Fibroblast of peridontal ligament (primary cell): ENCODE data around the gene UNC93B1.

Source experiments
- DNase-seq: peaks from one replicate; pipeline ENCODE4 v3.0.0-alpha.2; 2010; ENCODE audit errors: extremely low read depth

UNC93B1 gene

DNA sequence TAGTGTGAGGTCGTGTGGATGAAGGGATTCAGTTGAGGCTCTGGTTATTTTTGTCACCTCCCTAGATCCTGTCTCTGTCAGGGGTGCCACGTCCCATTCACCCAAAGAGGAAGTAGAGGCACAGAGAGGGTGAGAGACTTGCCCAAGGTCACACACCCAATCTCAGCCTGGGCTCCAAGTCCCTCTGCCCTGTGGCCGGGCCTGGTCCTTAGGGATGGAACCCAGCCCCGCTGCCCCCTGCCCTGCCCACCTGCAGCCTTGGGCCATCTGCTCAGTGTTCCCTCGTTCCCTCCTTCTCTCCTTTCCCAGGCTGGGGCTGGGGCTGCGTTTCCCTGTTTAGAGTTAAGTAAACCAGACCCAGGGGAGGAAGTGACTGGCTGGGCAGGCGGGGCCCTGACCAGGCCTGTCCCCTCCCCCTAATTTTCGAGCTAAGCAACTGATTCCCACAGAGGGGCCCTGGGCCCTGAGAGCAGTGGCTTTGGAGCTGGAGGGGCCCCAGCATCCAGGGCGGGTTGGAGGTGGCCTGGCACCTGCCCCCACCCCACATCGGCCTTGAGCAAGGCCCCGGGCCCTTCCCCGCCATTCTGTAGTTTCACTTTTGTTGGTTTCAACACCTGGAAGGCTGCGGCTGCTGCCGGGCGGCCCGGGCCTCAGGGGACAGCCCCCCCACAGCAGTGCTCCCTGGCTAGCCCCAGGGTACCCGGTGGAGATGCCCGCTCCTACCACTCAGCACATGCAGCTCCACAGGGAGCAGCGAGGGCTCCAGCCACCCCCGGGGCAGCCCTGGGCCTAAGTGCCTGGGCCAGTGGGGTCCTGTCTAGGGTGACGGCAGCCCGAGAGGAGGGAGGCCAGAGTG lies 36.4 kb upstream of the UNC93B1 start:
- peak; percentile 66 for DNase-seq

DNA sequence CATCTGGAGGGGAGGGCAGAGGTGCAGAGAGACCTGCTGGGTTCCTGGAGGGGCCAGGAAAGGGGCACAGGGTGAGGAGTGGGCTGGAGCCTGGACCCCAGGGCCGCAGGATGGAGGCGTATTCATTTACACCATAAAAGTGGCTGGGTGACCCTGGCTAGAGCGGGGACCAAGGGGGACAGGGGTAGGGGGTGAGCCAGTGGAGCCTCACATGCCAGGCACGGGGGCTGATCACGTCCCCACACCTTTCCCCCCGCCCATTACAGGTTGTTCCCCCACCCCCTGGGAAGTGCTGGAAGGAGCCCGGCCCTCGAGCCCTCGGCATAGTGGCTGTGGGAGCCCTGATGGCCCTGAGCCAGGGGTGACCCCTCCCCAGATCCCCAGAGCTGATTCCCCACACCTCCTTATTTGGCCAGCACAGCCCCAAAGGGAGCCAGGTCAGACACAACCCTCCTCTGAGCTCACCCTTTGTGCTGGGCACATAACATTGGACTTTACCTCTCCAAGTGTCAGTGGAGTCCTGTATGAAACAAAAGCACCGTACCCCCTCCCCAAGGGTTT lies 35.7 kb upstream of the UNC93B1 start:
- no peak for DNase-seq

DNA sequence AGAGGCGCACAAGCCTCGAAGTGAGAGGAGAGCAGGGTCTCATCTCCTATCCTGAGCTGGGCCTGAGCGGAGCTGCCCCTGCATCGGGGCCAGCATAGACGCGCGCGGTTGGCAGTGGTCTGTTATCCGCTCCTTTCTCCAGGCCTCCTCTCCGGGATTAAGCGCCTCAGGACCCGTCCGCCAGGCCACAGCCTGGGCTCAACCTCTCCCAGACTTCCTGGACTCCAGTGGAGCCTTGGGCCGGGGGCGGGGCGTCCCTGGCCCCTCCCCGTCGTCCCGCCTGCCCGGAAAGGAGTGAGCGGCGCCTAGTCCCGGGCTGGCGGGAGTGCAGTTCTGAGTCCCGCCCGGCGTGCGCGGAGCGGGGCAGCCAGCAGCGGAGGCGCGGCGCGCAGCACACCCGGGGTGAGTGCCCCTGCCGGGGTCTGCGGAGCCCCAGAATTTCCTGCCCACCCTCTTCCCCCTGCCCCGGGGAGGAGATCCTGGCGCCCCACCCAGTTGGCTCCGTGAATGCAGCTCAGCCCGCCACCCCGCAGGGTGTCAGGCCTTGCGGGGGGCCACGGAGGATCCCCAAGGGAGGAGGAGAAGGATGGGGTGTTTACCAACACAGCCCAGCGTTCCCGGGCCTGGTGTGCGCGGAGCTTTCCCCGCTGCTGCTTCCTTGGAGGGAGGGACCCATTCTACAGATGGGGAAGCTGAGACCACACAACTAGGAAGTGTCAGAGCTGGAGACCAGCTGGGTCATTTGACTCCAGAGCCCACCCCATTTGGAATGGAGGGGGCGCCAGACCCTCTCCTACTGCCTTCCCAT lies 35.0 kb upstream of the UNC93B1 start, which contains the start of gene TCIRG1:
Gene TCIRG1, plus strand, starts transcription at position 308 of the 808 bp plus-strand sequence. CDS start 2,247 bp downstream, outside the sequence.
- peak; percentile 68 for DNase-seq

DNA sequence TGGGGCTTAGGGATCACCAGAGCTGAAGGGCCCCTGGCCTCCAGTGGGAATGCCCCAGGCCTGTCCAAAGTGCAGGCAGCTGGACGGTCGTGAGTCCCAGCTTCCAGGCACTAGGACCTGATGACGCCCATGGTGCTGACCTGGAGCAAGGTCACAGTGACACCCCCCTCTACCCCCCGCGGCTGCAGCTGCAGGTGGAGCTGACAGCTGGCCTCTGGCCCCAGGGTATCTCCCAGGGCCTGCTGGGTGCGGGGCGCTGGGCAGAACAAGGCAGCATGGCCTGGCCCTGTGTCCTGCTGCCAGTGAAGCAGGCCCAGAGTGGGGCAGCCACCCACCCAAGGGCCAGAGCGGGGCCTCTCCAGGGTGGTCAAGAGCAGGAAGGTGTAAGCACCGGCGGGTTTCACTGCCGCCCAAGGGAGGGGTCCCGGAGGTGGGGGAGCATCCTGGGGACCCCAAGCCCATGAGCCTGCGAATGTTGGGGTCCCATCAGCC lies 34.4 kb upstream of the UNC93B1 start:
- DNase-seq: no peak

DNA sequence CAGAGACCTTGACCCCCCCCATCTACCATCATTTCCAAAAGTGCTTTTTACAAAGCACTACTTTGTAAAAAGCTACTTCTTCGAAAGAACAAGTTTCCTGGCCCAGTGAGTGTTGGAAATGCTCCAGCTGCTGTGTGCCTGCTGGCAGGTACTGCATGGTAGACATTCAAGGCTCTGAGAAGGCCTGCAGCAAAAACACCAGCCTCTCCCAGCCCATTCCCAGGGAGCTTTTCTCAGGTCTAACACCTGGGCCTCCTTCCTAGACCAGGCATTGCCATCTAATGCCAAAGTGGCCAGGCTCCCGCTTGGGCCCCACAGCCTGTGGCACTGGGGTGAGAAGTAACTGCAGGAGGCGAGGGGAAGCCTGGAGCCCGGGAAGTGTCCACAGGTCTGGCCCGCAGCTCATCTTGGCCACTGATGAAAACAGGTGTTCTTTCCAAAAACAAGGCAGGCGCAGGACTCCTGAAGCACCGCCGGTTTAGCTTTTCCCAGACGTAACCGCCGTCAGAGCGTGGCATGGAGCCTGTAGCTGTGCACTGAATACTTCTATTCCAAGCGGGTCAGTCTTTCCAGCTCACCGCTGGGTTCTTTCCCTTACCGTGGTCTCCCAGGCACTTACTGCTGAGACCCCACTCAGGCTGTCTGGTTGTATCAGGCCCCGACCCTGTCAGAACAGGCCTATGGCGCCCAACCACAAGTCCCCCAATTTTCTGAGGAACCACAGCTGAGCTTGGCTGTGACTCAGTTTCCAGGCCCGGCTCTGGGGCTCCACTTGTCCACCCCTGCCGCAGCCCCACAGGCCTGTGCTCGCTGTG lies 33.7 kb upstream of the UNC93B1 start:
- DNase-seq: no peak

DNA sequence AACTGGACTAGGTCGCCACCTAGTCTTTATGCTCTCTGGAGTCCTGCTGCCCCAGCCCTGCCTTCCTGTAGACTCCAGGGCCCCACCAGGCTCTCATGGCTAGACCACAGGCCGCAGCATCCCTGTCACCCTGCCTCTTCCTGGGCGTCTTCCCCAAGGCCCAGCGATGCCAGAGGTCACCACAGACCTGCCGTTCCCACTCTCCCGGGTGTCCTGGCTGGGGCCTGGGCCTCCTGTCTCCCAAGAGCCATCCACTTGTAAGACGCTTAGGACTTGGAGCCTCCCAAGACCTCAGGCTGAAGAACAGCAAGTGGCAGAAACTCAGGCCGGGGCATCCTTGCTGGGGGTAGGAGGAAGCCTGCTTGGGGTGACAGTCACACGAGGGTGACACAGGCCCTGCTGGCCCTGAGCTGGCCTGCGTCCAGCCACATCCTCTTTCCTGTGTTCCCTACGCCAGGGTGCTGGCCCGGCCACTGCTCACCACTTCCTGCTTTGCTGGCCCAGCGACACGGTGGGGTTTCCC lies 32.9 kb upstream of the UNC93B1 start:
- no peak for DNase-seq

DNA sequence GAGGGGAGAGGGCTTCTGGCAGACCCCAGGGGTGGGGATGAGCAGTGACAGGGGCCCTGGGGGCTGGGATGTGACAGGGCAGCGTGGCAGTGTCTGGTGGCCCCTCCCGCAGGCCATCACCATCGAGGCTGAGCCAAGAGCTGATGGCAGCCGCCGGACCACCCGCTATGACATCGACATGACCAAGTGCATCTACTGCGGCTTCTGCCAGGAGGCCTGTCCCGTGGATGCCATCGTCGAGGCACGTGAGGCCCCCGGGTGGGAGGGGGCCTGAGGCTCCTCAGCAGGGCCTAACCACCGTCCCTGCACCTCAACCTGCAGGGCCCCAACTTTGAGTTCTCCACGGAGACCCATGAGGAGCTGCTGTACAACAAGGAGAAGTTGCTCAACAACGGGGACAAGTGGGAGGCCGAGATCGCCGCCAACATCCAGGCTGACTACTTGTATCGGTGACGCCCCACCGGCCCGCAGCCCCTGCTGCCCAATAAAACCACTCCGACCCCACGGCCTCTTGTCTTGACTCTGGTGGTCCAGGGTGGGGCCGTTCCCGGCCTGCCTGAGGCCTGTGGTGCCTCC lies 32.3 kb upstream of the UNC93B1 start:
- no peak for DNase-seq

DNA sequence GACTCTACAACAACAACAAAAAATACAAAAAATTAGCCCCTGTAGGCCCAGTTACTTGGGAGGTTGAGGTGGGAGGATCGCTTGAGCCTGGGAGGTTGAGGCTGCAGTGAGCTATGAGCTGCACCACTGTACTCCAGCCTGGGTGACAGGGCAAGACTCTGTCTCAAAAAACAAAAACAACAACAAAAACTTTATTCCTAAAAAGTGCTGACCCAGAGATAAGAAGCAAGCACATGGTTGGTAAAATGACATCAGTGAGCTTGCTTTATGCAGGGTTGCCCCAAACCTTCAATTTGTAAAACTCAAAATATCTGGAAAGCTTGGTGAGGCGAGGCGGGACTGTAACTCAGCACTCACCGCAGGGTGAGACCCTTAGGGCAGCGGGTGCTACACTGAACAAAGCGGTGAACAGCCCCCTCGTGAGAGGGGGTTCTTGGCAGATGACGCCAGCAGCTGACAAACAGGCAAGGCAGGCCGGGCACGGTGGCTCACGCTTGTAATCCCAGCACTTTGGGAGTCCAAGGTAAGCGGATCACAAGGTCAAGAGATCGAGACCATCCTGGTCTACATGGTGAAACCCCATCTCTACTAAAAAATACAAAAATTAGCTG lies 31.5 kb upstream of the UNC93B1 start:
- no peak for DNase-seq

DNA sequence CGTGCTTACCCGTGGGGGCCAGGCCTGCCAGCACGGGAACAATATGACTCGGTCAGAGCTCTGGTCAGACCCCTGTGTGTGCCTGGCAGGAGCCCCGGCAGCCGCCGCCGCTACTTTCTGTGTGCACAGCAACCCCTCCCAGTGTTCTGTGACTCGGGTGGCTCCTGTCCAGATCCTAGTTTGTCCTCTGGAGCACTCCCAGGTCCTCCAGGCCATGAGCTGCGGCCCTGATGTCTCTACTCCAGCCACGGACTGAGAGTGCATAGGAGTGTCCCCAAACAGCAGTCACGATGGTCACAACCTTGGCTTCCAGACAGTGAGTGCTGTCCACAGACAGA lies 29.8 kb upstream of the UNC93B1 start:
- DNase-seq: no peak

DNA sequence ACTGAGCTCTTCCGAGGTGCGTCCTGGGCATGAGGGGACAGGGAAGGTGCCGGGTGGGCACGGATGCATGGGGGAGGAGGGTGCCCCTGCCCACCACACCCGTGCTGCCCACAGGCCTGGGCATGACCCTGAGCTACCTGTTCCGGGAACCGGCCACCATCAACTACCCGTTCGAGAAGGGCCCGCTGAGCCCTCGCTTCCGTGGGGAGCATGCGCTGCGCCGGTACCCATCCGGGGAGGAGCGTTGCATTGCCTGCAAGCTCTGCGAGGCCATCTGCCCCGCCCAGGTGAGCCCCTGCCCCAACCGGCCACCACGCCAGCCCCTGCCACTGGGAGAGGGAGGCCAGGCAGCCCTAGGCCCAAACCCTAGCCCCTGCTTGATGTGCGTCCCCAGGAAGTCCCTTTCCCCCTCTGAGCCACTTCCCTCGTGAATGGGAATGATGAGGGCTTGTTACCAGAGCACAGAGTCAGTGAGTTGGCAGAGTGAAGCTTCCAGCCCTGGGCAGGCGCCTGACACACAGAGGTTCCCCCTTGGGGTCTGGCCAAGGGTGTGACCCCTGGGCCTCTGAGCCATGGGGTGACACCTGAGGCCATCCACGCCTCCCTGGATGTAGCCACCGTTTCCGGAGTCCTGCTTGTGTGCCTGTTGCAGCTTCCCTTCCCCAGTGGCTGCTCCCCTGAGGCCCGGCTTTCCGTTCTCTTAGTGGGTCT lies 29.3 kb upstream of the UNC93B1 start:
- no peak for DNase-seq

DNA sequence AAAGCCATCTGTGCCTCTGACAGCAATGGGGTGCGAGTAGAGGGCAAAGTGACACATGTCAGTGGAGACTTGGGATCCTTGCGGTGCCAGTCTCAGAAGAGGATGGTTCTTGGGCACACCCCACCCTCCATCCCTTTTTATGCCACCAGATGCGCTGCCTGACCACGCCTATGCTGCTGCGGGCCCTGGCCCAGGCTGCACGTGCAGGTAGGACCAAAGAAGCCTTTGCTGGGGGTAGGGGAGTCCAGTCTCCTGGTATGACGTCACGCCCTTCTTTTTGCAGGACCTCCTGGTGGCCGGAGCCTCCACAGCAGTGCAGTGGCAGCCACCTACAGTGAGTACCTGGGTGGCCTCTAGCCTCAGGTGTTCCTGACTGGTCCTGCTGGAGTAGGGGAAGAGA lies 28.1 kb upstream of the UNC93B1 start:
- DNase-seq: no peak

DNA sequence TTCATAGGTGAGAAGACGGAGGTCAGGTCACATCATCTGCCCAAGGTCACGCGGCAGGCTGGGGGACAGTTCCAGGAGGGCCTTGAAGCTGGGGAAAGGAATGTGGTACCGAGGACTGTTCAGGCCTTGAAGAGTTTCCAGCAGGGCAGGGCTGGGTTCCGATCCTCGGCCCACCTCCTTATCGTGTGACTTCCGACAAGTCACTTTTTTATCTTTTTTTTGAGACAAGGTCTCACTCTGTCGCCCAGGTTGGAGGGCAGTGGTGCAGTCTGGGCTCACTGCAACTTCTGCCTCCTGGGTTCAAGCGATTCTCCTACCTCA lies 27.2 kb upstream of the UNC93B1 start:
- DNase-seq: peak; percentile 38

DNA sequence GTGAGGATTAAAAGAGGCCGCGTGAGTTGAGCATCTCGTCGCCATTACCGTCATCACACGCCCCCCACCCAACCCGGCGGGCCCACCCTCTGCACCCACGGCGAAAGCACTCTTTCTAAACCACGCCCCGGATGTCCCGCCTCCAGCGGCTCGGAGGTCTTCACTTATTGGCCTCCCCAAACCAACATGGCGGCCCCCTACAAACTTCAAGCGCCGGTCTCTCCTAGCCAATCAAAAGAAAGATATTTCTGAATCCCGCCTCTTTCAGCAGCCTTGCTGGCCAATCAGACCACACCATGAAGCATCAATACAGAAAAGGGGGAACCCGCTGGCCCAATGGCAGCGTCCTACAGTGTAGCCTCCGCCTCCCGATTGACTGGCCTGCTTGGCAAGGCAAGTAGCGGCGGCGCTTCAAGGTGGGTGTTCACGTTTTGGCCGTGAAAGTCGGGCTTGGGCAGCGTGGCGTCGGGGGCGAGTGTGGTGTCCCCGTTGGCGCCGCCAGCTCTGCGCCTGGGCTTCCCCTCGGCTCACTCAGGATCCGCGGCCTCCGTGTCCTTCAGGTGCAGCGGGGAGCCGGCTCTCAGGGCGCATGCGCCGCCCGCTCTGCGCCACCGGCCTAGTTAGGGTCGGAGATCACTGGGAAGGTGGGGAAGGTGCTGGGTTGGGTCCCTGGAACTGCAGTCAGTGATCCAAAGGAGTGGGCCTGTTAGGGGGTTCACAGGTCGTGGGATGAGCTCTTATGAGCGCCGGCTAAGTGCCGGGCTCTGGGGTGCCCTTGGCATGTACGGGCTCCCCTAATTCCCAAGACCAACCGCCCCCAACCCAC lies 26.6 kb upstream of the UNC93B1 start, which contains the start of gene NDUFS8:
Gene NDUFS8, plus strand, starts transcription at position 364 of the 826 bp plus-strand sequence. CDS start 1,471 bp downstream, outside the sequence.
- peak; percentile 99 for DNase-seq

DNA sequence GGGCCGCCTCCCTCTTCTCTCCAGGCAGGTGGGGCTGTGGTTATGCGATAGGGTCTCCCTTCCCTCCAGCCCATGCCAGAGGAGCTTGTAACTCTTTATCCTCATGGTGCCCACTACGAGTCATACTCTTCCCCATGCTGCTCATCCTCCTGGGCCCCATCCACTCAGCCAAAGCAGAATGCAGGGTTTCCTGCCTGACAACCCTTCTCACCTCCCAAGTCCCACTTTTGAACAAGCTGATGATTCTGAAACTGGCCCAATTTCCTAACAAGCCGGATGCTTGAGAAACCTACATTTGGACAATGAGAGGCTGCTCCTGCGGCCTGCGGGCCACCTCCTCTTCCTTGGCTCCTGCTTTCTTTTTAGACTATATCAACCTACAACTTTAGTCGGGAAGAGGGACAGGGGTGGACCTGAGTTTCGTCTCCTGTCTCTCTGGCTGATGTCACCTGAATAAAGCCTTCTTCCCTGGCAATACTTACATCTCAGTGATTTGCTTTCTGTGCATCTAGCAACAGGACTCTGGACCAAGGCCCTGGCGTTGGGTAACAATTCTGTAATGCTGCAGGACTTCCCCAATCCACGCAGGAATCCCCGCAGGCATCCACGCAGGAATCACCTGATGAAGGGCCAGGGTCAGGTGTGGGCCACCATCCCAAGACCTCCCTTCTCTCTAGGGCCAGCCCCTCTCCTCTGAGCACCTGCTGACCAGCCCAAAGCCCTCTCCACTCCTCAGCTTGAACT lies 25.1 kb upstream of the UNC93B1 start:
- peak; percentile 17 for DNase-seq

DNA sequence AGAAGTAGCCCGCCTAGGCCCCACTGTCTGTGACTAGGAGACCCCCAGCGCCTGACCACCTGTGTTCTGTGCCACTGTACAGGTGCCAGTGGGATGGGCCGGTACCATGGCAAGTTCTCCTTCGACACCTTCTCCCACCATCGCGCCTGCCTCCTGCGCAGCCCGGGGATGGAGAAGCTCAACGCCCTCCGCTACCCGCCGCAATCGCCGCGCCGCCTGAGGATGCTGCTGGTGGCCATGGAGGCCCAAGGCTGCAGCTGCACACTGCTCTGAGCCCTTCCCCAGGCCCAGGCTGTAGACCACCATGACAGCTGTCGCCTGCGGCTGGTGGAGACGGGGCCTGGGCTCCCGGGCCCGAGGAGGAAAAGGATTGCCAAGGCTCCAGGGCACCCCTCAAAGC lies 23.8 kb upstream of the UNC93B1 start:
- DNase-seq: no peak

DNA sequence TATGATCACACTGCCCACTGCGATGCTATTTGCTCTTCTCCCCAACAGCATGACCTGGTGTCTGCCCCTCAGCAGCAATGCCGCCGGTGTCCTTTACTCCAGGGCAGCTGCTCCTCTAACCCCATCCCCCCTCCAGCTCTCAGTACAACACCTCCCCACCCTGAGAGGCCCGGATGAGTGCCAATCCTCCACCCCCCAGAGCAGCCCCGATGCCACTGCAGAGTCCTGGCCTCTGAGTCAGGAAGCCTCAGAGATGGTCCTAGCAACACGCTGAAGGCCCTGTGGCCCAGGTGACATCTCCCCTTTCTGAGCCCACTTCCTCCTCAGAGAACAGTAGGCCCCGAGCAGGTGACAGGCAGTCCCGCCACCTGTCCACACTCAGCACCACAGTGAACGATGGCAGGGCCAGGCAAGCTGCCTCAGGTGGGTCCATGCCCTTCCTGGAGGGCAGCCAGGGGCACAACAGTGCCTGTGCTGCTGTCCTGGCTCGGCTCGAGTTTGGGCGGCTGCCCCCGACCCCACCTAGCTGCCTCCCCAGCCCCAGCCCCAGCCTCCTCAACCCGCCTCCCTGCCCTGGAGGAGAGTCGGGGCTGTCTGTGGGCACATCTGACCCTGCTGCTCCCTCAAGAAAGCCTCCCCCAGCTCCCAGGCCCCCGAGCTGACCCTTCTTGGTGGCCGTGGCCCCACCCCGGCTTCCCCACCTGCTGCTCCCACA lies 22.7 kb upstream of the UNC93B1 start:
- DNase-seq: no peak

DNA sequence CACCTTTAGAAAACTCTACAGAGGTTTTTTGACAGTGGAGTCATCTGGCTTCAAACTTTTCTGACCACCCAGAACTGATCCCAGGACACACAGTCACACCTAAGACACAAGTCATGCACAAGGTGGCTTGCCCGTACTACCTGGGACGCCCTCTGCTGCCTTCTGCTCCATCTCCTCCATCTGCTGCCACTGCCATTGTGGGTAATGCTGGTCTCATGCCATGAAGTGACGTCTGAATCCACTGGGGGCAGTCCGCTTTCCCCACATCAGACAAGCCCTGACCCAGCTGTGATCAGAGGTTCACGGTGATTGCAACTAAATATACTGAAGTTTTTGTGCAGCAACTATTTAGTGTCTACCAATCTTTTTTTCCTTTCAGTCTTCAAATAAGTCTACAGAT lies 21.1 kb upstream of the UNC93B1 start:
- DNase-seq: peak; percentile 18

DNA sequence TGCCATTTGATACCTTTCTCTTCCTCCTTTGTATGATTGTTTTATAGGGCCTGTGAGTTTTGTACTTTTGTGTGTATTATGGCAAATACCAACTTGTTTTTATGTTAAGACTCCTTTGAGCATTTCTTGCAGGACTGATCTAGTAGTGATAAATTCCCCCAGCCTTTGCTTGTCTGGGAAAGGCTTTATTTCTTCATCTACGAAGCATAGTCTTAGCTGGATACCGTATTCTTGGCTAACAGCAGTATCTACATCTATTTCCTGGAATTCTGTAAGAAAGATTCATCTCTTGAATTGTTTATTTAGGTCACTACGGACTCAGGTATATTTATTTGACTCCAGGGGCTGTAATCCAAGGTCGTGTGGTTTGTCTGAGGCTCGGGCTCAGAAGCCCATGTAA lies 20.6 kb upstream of the UNC93B1 start:
- no peak for DNase-seq
